Hepatocyte (in vitro differentiated cells): ENCODE results near the gene KIAA0040.

Experiments
- CTCF ChIP-seq: fragments of 200-600 bp; sonication (generic); IDR thresholded peaks from 2 replicates; pipeline ENCODE4 v1.5.1; 2016; ENCODE audit warnings: antibody characterized with exemption, mild to moderate bottlenecking; ENCODE audit not compliant: poor library complexity
- EZH2phosphoT487 ChIP-seq: fragments of 200-600 bp; sonication (generic); IDR thresholded peaks from one replicate; pipeline ENCODE4 v1.6.1; 2018; ENCODE audit warnings: antibody characterized with exemption, mild to moderate bottlenecking, low read depth, moderate library complexity; ENCODE audit not compliant: unreplicated experiment, severe bottlenecking

- TF ChIP-seq CTCF (no peak), EZH2phosphoT487 (no peak)
These were observed 56.3 kb downstream of the KIAA0040 start for GRCh38 chr1:175136246-175136645.
